KBM-7 (cell line): Measurements from ENCODE around the gene CAST.

Source experiments
- DNase-seq: peaks from one replicate; pipeline ENCODE4 v3.0.0-alpha.2; 2015
- in situ Hi-C: fragments of 300-500 bp; cut with MboI; formaldehyde crosslinking; loops from 2 replicates; pipeline ENCODE4 v1.14.3; 2020; ENCODE audit warnings: low sequenced_read_pairs, low pct_unique_long_range_greater_than_20kb, mixed read lengths

Gene CAST

GRCh38 chr5:96702503-96703383, 40.6 kb downstream of the CAST start:
- DNase-seq: peak; percentile 74
- in situ Hi-C loops: no loop called here

GRCh38 chr5:96703384-96703920, 41.3 kb downstream of the CAST start:
- DNase-seq: peak; percentile 32

GRCh38 chr5:96703995-96704394, 41.8 kb downstream of the CAST start:
- in situ Hi-C loops: no loop called here
- no peak for DNase-seq

More at GRCh38 chr5:96703384-96703920, 41.3 kb downstream of the CAST start:
- in situ Hi-C loops: no loop called here

GRCh38 chr5:96706433-96707111, 44.4 kb downstream of the CAST start:
- DNase-seq: no peak
- in situ Hi-C loops: no loop called here

- in situ Hi-C loops: no loop called here
- DNase-seq: no peak
Observed at GRCh38 chr5:96708600-96708999, 46.4 kb downstream of the CAST start.

- no peak for DNase-seq
- in situ Hi-C loops: no loop called here
Observed at GRCh38 chr5:96709152-96709821, 47.1 kb downstream of the CAST start.

- in situ Hi-C loops: no loop called here
- DNase-seq: no peak
Observed at GRCh38 chr5:96712100-96712746, 50.0 kb downstream of the CAST start.

GRCh38 chr5:96714450-96714849, 52.3 kb downstream of the CAST start:
- in situ Hi-C loops: no loop called here
- peak; percentile 9 for DNase-seq

GRCh38 chr5:96714951-96715451, 52.8 kb downstream of the CAST start:
- in situ Hi-C loops: no loop called here
- peak; percentile 62 for DNase-seq

- in situ Hi-C loops: no loop called here
- DNase-seq: no peak
Observed at GRCh38 chr5:96716007-96716406, 53.8 kb downstream of the CAST start.

- DNase-seq: no peak
- in situ Hi-C loops: no loop called here
Observed at GRCh38 chr5:96716716-96717115, 54.5 kb downstream of the CAST start.

- in situ Hi-C loops: no loop called here
- DNase-seq: no peak
Observed at GRCh38 chr5:96717874-96718273, 55.7 kb downstream of the CAST start.

- in situ Hi-C loops: no loop called here
- DNase-seq: no peak
Observed at GRCh38 chr5:96718635-96719077, 56.5 kb downstream of the CAST start.

GRCh38 chr5:96720408-96720807, 58.2 kb downstream of the CAST start:
- in situ Hi-C loops: no loop called here
- DNase-seq: no peak

GRCh38 chr5:96721351-96721977, 59.3 kb downstream of the CAST start:
- DNase-seq: no peak
- in situ Hi-C loops: no loop called here

- no peak for DNase-seq
- in situ Hi-C loops: no loop called here
Observed at GRCh38 chr5:96725257-96725656, 63.1 kb downstream of the CAST start.

- DNase-seq: no peak
- in situ Hi-C loops: no loop called here
Observed at GRCh38 chr5:96726802-96727201, 64.6 kb downstream of the CAST start.

- in situ Hi-C loops: no loop called here
- no peak for DNase-seq
Observed at GRCh38 chr5:96729156-96729555, 67.0 kb downstream of the CAST start.

- no peak for DNase-seq
- in situ Hi-C loops: no loop called here
Observed at GRCh38 chr5:96730586-96730985, 68.4 kb downstream of the CAST start.
